GM20000 (cell line): ENCODE measurements around the gene MEIKIN.
"Not testable (repeated sequence)": the region's sequence is repeated elsewhere in the genome, so short reads cannot be mapped to it uniquely, and the experiment has no call there.

Experiments used
- DNase-seq: peaks from one replicate; pipeline ENCODE4 v3.0.0; 2012; ENCODE audit warnings: low spot score
- TF ChIP-seq, protein P1 (sequence below): IDR thresholded peaks from 2 replicates; pipeline ENCODE4 v1.5.1; 2012; ENCODE audit warnings: mild to moderate bottlenecking, control low read depth; ENCODE audit errors: extremely low read depth, missing control alignments

Gene MEIKIN

DNA sequence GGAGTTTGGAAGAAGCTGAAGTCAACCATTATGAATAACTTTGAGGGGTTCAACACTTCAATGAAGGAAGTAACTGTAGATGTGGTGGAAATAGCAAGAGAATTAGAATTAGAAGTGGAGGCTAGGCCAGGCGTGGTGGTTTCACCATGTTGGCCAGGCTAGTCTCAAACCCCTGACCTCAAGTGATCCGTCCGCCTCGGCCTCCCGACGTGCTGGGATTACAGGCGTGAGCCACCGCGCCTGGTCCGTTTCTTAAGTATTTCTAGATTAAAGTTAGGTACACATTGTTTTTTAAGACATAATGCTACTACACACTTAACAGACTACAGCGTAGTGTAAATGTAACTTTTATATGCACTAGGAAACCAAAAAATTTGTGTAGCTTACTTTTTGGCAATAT, 162.7 kb downstream of the MEIKIN start:
- TF ChIP-seq, protein P1, sequence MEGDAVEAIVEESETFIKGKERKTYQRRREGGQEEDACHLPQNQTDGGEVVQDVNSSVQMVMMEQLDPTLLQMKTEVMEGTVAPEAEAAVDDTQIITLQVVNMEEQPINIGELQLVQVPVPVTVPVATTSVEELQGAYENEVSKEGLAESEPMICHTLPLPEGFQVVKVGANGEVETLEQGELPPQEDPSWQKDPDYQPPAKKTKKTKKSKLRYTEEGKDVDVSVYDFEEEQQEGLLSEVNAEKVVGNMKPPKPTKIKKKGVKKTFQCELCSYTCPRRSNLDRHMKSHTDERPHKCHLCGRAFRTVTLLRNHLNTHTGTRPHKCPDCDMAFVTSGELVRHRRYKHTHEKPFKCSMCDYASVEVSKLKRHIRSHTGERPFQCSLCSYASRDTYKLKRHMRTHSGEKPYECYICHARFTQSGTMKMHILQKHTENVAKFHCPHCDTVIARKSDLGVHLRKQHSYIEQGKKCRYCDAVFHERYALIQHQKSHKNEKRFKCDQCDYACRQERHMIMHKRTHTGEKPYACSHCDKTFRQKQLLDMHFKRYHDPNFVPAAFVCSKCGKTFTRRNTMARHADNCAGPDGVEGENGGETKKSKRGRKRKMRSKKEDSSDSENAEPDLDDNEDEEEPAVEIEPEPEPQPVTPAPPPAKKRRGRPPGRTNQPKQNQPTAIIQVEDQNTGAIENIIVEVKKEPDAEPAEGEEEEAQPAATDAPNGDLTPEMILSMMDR, result no peak
- no peak for DNase-seq

DNA sequence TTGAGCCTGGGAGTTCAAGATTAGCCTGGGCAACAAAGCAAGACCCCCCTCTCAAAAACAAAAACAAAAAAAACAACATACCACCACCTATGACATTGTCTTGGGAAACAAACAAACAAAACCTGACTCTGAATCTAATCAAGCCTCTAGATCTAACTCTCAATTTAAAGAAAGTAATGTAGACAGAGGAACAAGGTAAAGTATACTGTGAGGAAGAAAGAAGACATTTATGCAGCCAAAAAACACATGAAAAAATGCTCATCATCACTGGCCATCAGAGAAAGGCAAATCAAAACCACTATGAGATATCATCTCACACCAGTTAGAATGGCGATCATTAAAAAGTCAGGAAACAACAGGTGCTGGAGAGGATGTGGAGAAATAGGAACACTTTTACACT, 167.3 kb downstream of the MEIKIN start:
- not testable (repeated sequence) for DNase-seq

DNA sequence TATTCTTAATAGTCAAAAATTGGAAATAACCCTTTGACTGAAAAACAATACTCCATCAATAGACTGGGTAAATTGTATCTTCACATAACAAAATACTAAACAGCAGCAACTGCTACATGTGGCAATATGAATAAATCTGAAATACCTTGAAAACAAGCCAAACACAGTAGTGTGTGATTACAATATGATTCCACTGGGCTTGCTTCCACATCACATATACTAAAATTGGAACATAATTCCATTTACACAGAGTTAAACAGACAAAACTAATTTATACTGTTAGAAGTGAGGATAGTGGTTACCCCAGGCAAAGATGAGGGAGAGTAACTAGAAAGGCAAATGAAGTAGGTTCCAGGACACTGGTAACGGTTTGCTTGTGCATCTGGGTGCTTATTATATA, 169.0 kb downstream of the MEIKIN start:
- TF ChIP-seq, protein P1, result no peak
- no peak for DNase-seq

DNA sequence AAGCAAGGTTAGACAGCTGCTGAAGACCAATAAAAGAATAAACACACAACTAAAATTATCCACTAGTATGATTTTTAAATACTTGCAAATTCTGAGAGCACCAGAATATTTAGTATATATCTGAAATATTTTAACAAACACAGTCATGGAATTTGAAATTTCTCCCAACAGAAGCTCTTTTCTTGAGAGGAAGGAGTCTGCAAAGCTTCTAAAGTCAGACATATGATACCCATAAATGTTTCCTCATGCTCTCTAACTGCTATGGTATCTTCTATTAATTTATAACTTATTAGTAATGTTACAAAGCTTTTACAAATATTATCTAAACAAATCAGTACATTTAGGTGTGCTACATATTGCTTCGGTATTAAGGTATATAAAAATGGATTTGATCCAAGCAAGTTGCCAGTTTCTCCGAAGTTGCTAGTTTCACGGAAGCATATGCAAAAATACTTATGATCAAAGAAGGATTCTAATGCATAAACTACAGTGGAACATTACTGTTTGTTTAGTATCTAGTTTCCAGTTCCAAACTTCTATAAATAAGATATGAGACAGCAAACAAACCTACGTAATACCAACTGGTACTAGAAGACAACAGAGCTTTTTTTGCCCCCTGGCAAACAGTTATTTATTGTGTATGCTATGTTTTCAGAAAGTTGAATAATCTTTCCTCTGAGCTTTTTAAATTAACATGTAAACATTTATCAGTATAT, 170.7 kb downstream of the MEIKIN start:
- TF ChIP-seq, protein P1, result no peak
- DNase-seq, result no peak

DNA sequence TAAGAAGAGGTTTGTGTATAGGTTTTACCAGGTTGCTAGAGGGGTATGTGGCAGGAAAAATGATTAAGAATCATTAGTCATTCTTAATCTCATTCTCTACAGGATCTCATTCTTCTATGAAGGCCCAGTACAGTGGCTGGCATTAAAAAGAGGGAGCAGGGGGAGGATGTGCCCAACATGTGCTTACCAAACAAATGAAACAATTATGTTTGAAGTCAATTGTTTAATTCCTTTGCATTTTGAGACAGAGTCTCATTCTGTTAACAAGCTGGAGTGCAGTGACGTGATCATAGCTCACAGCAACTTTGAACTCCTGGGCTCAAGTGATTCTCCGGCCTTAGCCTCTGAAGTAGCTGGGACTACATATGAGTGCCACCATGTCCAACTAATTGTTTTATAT, 171.7 kb downstream of the MEIKIN start:
- TF ChIP-seq, protein P1, result no peak
- DNase-seq, result no peak

DNA sequence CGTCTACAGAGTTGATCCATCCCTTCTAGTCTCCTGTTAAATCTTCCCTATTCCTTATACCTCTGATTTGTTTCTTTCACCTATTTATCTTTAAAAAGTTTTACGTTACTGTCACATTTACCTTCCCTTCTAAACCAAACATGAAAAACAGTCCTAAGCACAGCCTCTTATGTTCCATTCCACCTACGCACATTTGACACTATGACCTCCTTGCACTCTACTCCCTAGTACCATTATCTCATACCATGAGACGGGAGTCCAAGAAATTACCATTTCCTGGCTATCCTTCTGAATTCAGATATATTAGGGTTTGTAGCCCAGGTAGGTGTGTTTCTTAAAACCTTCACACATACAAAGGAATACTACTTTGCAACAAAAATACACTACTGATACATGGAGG, 173.8 kb downstream of the MEIKIN start:
- DNase-seq, result no peak
- TF ChIP-seq, protein P1, result no peak

DNA sequence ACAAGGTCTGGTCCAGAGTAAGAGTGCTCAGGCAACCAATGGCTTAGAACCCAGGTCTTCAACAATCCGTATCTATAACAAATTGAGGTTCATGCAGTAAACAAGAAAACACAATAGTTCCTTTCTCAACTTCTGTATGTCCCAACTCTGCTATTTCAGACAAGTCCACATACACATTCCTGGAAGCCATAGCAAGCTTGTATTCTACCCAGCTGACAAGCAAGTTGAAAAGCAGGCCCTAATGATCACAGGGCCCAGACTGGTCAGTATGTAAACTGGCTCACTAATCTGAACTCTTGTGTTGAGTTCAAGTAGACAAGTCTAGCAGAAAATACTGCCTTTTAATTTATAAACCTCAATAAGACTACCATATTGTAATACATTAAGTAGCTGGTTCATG, 175.5 kb downstream of the MEIKIN start:
- TF ChIP-seq, protein P1, result no peak
- no peak for DNase-seq

DNA sequence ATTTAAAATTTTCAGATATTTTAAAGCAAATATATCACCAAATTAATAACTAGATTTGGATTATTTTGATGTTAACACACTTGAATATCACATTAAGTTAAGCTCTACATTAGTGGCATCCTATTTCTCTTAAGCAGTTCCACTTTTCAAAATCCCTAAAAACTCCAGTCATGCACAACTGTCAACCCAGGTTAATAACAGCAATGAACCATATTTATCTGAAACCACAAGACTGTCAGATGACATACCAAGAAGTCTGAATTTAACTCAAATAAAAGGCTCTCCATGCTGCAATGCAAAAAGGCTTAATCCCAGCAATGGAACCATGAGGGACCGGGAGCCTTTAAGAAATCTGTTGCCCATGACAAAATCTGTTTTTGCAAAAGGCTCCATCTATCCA, 176.1 kb downstream of the MEIKIN start:
- TF ChIP-seq, protein P1, result no peak
- no peak for DNase-seq
